Astrocyte (in vitro differentiated cells and primary cell): ENCODE results near the gene CRNKL1. TPM values are rescaled to one million over a fixed set of nuclear protein-coding genes. Genes with fewer than 3 reads are reported as not detected.

ENCODE experiments used
- DNase-seq: peaks from one replicate; pipeline ENCODE4 v3.0.0-alpha.2; 2010; ENCODE audit warnings: low read depth
- FAIRE-seq: peaks from 2 replicates; lab custom pipeline; 2011; peaks lifted over from hg19 to GRCh38; lab: Jason Lieb, UNC
- H2AFZ ChIP-seq: 2 replicates; pipeline ENCODE4 v1.6.0; 2012; ENCODE audit warnings: low read depth, low read length, inconsistent platforms
- H3K27ac ChIP-seq: 2 replicates; pipeline ENCODE4 v1.5.1; 2011; ENCODE audit warnings: low read depth, low read length, inconsistent platforms
- H3K27me3 ChIP-seq: 2 replicates; pipeline ENCODE4 v1.6.0; 2011; ENCODE audit warnings: low read length, inconsistent platforms; ENCODE audit not compliant: insufficient read depth
- H3K36me3 ChIP-seq: 2 replicates; pipeline ENCODE4 v1.5.1; 2011; ENCODE audit warnings: low read length, inconsistent platforms; ENCODE audit not compliant: insufficient read depth
- H3K4me1 ChIP-seq: 2 replicates; pipeline ENCODE4 v1.5.1; 2011; ENCODE audit warnings: low read length, inconsistent platforms; ENCODE audit not compliant: insufficient read depth
- H3K4me2 ChIP-seq: 2 replicates; pipeline ENCODE4 v1.6.0; 2012; ENCODE audit warnings: low read length, inconsistent platforms
- H3K4me3 ChIP-seq: 2 replicates; pipeline ENCODE4 v1.5.1; 2011; ENCODE audit warnings: low read depth, mild to moderate bottlenecking, low read length, inconsistent platforms; ENCODE audit not compliant: insufficient read depth
- H3K79me2 ChIP-seq: 2 replicates; pipeline ENCODE4 v1.6.0; 2012; ENCODE audit warnings: mild to moderate bottlenecking, low read length, inconsistent platforms; ENCODE audit not compliant: insufficient read depth
- H3K9ac ChIP-seq: 2 replicates; pipeline ENCODE4 v1.6.0; 2012; ENCODE audit warnings: mild to moderate bottlenecking, low read length, inconsistent platforms
- H3K9me3 ChIP-seq: 2 replicates; pipeline ENCODE4 v1.5.1; 2012; ENCODE audit warnings: low read depth, mild to moderate bottlenecking, low read length, inconsistent platforms; ENCODE audit not compliant: insufficient read depth
- H4K20me1 ChIP-seq: 2 replicates; pipeline ENCODE4 v1.6.0; 2012; ENCODE audit warnings: low read length, inconsistent platforms; ENCODE audit not compliant: insufficient read depth
- H3K27ac Mint-ChIP-seq: one replicate; pipeline ENCODE4 v1.8.0; 2021; ENCODE audit warnings: mild to moderate bottlenecking, mixed read lengths; ENCODE audit not compliant: unreplicated experiment
- H3K27me3 Mint-ChIP-seq: one replicate; pipeline ENCODE4 v1.8.0; 2021; ENCODE audit warnings: low read depth, mixed read lengths; ENCODE audit not compliant: unreplicated experiment
- H3K36me3 Mint-ChIP-seq: one replicate; pipeline ENCODE4 v1.8.0; 2021; ENCODE audit warnings: low read depth, mixed read lengths; ENCODE audit not compliant: unreplicated experiment
- H3K4me1 Mint-ChIP-seq: one replicate; pipeline ENCODE4 v1.8.0; 2021; ENCODE audit warnings: low read depth, mixed read lengths; ENCODE audit not compliant: unreplicated experiment
- H3K4me3 Mint-ChIP-seq: one replicate; pipeline ENCODE4 v1.8.0; 2021; ENCODE audit warnings: mild to moderate bottlenecking, moderate library complexity, mixed read lengths; ENCODE audit not compliant: unreplicated experiment
- H3K9me3 Mint-ChIP-seq: one replicate; pipeline ENCODE4 v1.8.0; 2021; ENCODE audit warnings: mild to moderate bottlenecking, mixed read lengths; ENCODE audit not compliant: unreplicated experiment
- EZH2 ChIP-seq: IDR thresholded peaks from 2 replicates; pipeline ENCODE4 v1.6.1; 2012; ENCODE audit warnings: mild to moderate bottlenecking, low read length, inconsistent platforms; ENCODE audit not compliant: insufficient read depth
- total RNA-seq: library from RNA; stranded (reverse); gene quantifications from 2 replicates; pipeline ENCODE4 v1.2.1, GENCODE V29; 2021
- TF ChIP-seq, protein P1 (sequence below): IDR thresholded peaks from 2 replicates; pipeline ENCODE4 v1.5.1; 2011; ENCODE audit warnings: low read depth, mild to moderate bottlenecking, inconsistent platforms, low read length, moderate library complexity; ENCODE audit not compliant: insufficient read depth

The CRNKL1 gene
- total RNA-seq, 1 donor from 2014 or later, result 20.2 TPM

DNA sequence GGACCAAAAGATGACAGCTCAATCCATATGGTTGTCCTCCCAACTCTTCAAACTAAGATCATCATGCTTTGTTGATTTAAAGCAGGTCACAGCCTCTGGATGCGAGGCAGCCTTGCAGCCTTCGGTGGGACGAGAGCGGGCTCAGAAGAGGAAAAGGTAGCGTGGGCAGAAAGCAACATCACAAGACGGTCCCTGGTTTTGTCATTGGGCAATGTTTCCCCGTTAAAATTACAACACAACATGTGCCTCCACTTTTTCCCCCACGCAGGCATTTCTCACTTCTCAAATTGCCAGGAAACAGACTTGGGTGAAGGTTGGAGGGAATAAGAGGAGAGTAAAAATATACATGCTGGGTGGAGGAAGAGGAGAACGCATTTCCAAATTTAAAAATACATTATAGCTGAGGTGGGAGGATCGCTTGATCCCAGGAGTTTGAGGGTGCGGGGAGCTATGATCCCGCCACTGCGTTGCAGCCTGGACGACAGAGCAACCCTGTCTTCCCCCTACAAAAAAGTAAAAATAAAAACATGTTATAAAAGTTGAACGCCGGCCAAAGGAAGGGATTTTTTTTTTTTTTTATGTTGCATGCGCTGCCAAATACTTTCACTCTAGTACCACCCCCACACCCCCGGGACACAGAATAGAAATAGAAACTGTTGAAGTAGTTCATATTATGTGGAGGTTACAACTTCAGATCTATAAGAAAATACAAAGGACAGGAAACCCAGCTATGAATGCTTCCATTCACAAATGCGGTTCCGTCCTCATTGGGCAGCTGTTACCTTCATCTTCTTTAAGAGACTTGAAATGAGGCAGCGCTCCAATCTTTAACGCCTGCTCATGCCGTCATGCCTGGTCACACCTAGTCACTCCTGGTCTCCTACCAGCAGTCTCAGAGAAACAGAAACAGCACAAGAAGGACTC, 49.0 kb downstream of the CRNKL1 start:
- no peak overlapping the region for H3K27ac ChIP-seq
- peaks cover 44% of the 10 kb centered on the region for H3K36me3 ChIP-seq
- Mint-ChIP-seq H3K9me3 (no peaks in the 10 kb centered on the region), H3K36me3 (peaks cover 13% of the 10 kb centered on the region), H3K27me3 (no peaks in the 10 kb centered on the region), H3K4me3 (no peak overlapping the region), H3K27ac (no peak overlapping the region), H3K4me1 (peaks cover 20% of the 10 kb centered on the region)
- FAIRE-seq (no peak), DNase-seq (no peak)
- no peaks in the 10 kb centered on the region for H3K9me3 ChIP-seq
- peaks cover 34% of the 10 kb centered on the region for H4K20me1 ChIP-seq
- H3K27me3 ChIP-seq, result no peaks in the 10 kb centered on the region
- no peak overlapping the region for H3K9ac ChIP-seq
- no peak overlapping the region for H2AFZ ChIP-seq
- H3K79me2 ChIP-seq, result peaks cover 20% of the 10 kb centered on the region
- H3K4me2 ChIP-seq, result no peak overlapping the region
- no peaks in the 10 kb centered on the region for H3K4me1 ChIP-seq
- TF ChIP-seq, protein P1, sequence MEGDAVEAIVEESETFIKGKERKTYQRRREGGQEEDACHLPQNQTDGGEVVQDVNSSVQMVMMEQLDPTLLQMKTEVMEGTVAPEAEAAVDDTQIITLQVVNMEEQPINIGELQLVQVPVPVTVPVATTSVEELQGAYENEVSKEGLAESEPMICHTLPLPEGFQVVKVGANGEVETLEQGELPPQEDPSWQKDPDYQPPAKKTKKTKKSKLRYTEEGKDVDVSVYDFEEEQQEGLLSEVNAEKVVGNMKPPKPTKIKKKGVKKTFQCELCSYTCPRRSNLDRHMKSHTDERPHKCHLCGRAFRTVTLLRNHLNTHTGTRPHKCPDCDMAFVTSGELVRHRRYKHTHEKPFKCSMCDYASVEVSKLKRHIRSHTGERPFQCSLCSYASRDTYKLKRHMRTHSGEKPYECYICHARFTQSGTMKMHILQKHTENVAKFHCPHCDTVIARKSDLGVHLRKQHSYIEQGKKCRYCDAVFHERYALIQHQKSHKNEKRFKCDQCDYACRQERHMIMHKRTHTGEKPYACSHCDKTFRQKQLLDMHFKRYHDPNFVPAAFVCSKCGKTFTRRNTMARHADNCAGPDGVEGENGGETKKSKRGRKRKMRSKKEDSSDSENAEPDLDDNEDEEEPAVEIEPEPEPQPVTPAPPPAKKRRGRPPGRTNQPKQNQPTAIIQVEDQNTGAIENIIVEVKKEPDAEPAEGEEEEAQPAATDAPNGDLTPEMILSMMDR, result no peak
- TF ChIP-seq EZH2, result no peak
- H3K4me3 ChIP-seq, result no peak overlapping the region

DNA sequence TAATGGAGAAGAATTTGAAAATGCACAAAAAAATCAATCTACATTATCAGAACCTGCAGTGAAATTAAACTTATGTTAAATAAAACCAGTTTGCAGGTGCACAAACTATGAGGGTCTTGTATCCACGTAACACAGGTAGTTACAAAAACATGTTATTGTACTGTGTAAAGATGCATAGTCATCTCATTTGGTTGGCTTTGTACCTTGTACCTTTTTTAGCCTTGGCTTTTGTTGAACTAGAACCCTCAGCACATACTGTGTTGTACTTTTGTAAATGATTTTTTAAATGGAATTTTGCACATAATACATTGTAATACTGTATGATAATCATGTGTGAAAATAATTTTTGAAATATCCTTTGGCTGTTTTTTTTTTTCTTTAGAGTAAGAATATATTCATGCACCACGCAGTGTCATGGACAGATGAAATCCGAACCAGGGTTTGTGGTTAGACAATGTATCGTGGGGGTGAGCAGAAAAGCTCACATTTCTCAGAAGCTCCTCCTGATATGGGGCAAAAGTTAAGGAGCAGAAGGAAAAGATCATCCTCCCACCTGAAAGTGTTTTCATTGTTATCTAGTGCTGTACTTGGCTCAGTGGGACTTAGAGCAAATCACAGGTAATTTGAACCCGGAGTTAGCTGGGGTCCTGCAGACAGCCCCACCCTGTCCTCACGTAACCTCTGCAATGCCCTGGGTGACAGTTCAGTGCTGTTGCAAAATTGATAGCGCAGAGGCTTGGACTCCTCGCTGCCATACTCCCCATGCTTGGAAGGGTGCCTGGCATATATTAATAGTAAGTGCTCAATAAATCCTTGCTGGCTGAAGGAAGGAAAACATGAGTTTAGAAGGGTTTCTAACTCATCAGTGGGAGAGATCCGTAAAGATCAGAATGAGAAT, 49.9 kb downstream of the CRNKL1 start:
- Histone ChIP-seq H3K4me1 (no peaks in the 10 kb centered on the region), H3K9ac (no peak overlapping the region), H3K4me2 (no peak overlapping the region), H3K27me3 (no peaks in the 10 kb centered on the region), H3K9me3 (no peaks in the 10 kb centered on the region), H2AFZ (no peak overlapping the region), H3K4me3 (no peak overlapping the region), H3K79me2 (peaks cover 21% of the 10 kb centered on the region), H4K20me1 (peaks cover 35% of the 10 kb centered on the region), H3K27ac (no peak overlapping the region), H3K36me3 (peaks cover 46% of the 10 kb centered on the region)
- Mint-ChIP-seq H3K36me3 (peaks cover 14% of the 10 kb centered on the region), H3K4me1 (peaks cover 20% of the 10 kb centered on the region), H3K4me3 (peak overlapping the region; percentile 16), H3K27me3 (no peaks in the 10 kb centered on the region), H3K27ac (peak overlapping the region; percentile 27), H3K9me3 (no peaks in the 10 kb centered on the region)
- DNase-seq (no peak), FAIRE-seq (no peak)
- TF ChIP-seq EZH2, result no peak
- TF ChIP-seq, protein P1, result no peak
